Activated CD4-positive, alpha-beta T cell treated with anti-CD3 and anti-CD28 coated beads, Interleukin-2, amount 10 ng/mL, durations not matched to agents 7 days and 5 days (primary cell): ENCODE measurements around the gene CLNK. TPM values are rescaled to one million over a fixed set of nuclear protein-coding genes. Genes with fewer than 3 reads are reported as not detected.

Source experiments
- CTCF ChIA-PET: fragments of 350-600 bp; sonication (Branson Sonifier 250); formaldehyde crosslinking; loops from one replicate; lab custom pipeline; 2021; ENCODE audit warnings: antibody characterized with exemption; lab: Charles Lee
- POLR2A ChIA-PET: fragments of 350-600 bp; sonication (Branson Sonifier 250); formaldehyde crosslinking; loops from one replicate; lab custom pipeline; 2021; ENCODE audit warnings: antibody characterized with exemption; lab: Charles Lee
- DNase-seq: peaks from one replicate; pipeline ENCODE4 v3.0.0-alpha.2; 2020
- H3K27ac Mint-ChIP-seq: one replicate; pipeline ENCODE4 v1.8.0; 2021; ENCODE audit warnings: mild to moderate bottlenecking, moderate library complexity, mixed read lengths
- H3K27me3 Mint-ChIP-seq: one replicate; pipeline ENCODE4 v1.8.0; 2021; ENCODE audit warnings: mixed read lengths
- H3K36me3 Mint-ChIP-seq: one replicate; pipeline ENCODE4 v1.8.0; 2021; ENCODE audit warnings: low read depth, mixed read lengths
- H3K4me1 Mint-ChIP-seq: one replicate; pipeline ENCODE4 v1.8.0; 2021; ENCODE audit warnings: mixed read lengths
- H3K4me3 Mint-ChIP-seq: one replicate; pipeline ENCODE4 v1.8.0; 2021; ENCODE audit warnings: mild to moderate bottlenecking, moderate library complexity, mixed read lengths
- H3K9me3 Mint-ChIP-seq: one replicate; pipeline ENCODE4 v1.8.0; 2021; ENCODE audit warnings: mixed read lengths
- total RNA-seq, 2 experiments: library from RNA; stranded (reverse); gene quantifications; one replicate each; pipeline ENCODE4 v1.2.3, GENCODE V29; 2021

CLNK gene
- total RNA-seq, 2 experiments from 2014 or later = not detected

DNA sequence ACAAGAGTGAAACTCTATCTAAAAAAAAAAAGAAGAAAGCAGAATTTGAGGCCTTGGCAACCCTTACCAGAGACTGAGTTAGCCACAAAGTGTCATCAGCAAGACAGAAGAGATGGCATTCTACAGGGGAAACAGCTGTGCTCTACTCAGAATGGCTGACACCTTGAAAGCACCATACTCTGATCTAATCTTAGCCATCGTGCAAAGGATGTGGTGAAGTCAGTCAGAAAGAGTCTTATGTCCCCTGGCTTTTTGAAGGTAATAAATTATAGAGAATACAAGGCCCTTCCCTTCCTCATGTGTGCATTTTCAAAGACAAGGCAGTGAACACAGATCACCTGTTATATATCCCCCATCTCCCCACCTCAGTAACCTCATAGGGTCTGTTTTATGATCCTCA lies 13.2 kb downstream of the CLNK start:
- Mint-ChIP-seq H3K4me1 (peaks cover 43% of the 10 kb centered on the region), H3K36me3 (peaks cover 4% of the 10 kb centered on the region), H3K4me3 (no peak overlapping the region), H3K27me3 (no peaks in the 10 kb centered on the region), H3K27ac (peak overlapping the region; percentile 89), H3K9me3 (peaks cover 11% of the 10 kb centered on the region)
- DNase-seq = peak; percentile 75
- CTCF ChIA-PET = interaction anchor here (0.7 to 1.2 kb wide), 5 partner anchors 9 to 98 kb away, joined by 3 to 4 read pairs (median 3); no protein-coding TSS in a partner anchor
- POLR2A ChIA-PET = no interaction called here

DNA sequence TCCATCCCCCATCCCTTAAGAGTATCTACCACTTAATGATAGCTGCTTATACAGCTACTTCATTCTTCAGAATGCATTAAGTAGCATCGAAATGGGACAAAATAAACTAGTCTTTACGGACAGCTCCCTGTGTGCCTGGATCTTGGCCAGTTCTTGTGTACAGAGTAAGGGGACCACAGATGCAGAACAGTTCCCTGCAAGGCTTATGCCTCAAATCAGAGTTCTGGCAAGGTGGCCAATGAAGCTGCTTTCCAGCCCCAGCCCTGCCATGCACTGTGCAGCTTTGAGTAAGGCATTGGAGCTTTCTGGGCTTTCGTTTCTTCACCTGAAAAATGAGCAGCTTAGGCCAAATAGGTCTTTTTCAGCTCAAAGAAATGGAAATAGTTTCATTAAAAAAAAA lies 14.2 kb downstream of the CLNK start:
- no peak overlapping the region for H3K4me3 Mint-ChIP-seq
- peak overlapping the region; percentile 41 for H3K27ac Mint-ChIP-seq
- no peaks in the 10 kb centered on the region for H3K27me3 Mint-ChIP-seq
- H3K9me3 Mint-ChIP-seq = peaks cover 7% of the 10 kb centered on the region
- no peak for DNase-seq
- H3K4me1 Mint-ChIP-seq = peaks cover 37% of the 10 kb centered on the region
- peaks cover 4% of the 10 kb centered on the region for H3K36me3 Mint-ChIP-seq
- ChIA-PET POLR2A (no interaction called here), CTCF (interaction anchor here (1.1 to 1.2 kb wide), 2 partner anchors 26 to 63 kb away, joined by 3 read pairs; no protein-coding TSS in a partner anchor)

DNA sequence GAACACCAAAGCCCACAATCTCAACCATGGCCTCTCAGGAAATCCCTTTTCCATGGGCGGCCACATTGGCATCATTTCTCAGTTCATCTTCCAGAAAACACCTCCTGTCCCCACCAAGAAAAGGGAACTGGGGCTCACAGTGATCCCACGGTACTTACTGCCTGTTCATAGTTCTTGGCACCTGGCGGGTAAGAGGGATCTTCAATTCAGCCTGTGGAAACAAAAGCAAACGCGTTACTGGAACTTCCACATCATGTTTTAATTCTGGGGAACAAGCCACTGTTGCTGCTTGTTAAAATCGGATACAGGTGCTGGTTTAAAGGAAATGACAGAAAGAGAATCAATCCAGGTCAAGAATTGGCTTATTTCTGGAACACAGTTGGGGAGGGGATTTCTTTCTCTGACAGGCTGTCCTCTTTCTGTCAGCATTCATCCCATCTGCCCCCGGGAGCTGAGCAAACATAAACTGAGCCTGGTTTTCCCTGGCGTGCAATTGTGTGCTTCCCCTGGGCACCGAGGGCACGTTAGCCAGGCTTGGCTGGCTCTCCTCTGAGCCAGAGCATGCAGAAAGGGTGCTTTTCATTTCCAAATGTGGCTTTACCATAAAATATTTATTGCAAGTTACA lies 16.8 kb downstream of the CLNK start:
- no peak for DNase-seq
- H3K9me3 Mint-ChIP-seq = peaks cover 2% of the 10 kb centered on the region
- no peaks in the 10 kb centered on the region for H3K36me3 Mint-ChIP-seq
- no peak overlapping the region for H3K27ac Mint-ChIP-seq
- CTCF ChIA-PET = no interaction called here
- POLR2A ChIA-PET = no interaction called here
- no peak overlapping the region for H3K4me3 Mint-ChIP-seq
- peaks cover 23% of the 10 kb centered on the region for H3K4me1 Mint-ChIP-seq
- no peaks in the 10 kb centered on the region for H3K27me3 Mint-ChIP-seq

DNA sequence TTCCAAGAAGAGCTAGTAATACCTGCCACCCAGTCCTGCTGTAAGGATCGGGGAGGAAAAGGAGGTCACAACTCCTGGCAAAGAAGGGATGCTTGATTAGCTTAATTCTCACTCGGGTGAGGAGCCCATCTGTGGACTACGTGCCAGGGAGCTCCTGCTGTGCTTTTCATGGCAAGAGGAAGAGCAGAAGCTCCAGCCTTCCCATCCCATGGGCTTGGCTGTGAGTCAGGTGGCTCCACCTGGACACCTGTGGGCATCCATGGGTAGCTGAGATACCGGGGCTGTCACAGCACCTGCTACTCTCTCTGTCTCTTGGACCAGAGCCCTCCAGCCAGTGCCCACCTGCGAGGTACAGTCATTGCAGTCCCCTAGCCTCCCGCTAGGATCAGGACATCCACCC lies 18.0 kb downstream of the CLNK start:
- Mint-ChIP-seq H3K4me3 (no peak overlapping the region), H3K36me3 (no peaks in the 10 kb centered on the region), H3K9me3 (no peaks in the 10 kb centered on the region), H3K27me3 (no peaks in the 10 kb centered on the region), H3K27ac (no peak overlapping the region), H3K4me1 (peaks cover 11% of the 10 kb centered on the region)
- POLR2A ChIA-PET = no interaction called here
- DNase-seq = no peak
- CTCF ChIA-PET = no interaction called here

DNA sequence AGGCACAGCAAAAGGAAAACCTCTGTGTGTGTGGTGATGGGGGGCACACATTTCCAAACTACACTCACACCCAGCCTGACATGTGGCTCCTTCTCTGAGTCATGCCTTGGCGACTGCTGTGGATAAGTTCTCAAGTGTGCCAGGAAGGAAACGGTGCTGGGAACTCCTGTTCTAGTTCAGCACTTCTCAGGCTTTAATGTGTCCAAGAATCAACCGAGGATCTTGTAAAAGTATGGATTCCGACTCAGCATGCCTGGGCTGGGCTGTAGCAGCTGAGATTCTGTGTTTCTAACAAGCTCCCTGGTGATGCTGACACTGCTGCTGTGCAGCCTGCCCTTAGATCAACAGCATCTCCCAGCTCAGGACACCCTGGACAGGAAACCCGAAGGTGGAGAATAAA lies 20.2 kb downstream of the CLNK start:
- H3K27ac Mint-ChIP-seq = peak overlapping the region; percentile 5
- no peaks in the 10 kb centered on the region for H3K27me3 Mint-ChIP-seq
- no peaks in the 10 kb centered on the region for H3K9me3 Mint-ChIP-seq
- ChIA-PET POLR2A (interaction anchor here (0.6 kb wide), 1 partner anchor 100 kb away, joined by 4 read pairs; no protein-coding TSS in a partner anchor), CTCF (interaction anchor here (1.7 kb wide), 1 partner anchor 11 kb away, joined by 5 read pairs; no protein-coding TSS in a partner anchor)
- no peaks in the 10 kb centered on the region for H3K4me1 Mint-ChIP-seq
- no peaks in the 10 kb centered on the region for H3K36me3 Mint-ChIP-seq
- no peak for DNase-seq
- H3K4me3 Mint-ChIP-seq = no peak overlapping the region

DNA sequence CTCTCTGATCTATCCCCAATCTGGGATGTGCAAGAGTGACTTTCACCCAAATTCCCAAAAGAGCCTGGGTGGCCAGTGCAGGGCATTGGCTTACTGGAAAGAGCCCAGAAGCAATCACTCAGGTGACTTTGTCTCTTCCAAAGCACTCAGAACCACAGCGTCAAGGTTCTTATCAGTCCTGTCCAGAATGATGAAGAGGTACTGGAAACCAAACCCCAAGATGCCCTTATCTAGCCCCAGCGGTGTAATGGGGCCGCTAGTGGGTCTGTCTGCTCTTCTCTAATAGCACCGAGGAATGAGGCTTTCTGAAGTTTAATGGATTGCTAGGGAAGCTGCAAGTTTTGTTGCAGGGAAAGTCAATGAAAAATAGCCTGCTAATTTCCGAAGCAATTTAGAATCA lies 21.6 kb downstream of the CLNK start:
- Mint-ChIP-seq H3K4me1 (peaks cover 6% of the 10 kb centered on the region), H3K9me3 (no peaks in the 10 kb centered on the region), H3K4me3 (no peak overlapping the region), H3K27me3 (no peaks in the 10 kb centered on the region), H3K27ac (no peak overlapping the region), H3K36me3 (no peaks in the 10 kb centered on the region)
- CTCF ChIA-PET = interaction anchor here (1.0 kb wide), 1 partner anchor 8 kb away, joined by 3 read pairs; no protein-coding TSS in a partner anchor
- DNase-seq = no peak
- POLR2A ChIA-PET = no interaction called here

DNA sequence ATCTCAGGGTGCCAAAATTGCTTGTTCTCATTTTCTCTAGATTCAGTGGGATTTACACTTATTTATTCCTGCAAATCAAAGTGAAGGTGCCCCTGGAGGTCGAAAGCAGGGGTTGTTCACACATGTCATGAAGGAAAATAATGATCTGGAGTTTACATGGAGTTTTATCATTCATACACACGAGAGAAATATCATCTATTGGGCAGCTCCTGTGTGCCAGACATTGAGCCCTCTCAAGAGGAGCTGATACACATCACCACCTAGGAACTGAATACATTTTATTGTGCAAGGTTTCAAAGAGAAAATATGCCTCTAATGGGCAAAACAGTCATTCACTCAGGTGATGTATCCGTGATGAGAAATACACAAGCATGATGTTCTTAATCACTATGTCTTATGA lies 23.5 kb downstream of the CLNK start:
- no peaks in the 10 kb centered on the region for H3K27me3 Mint-ChIP-seq
- H3K36me3 Mint-ChIP-seq = no peaks in the 10 kb centered on the region
- H3K9me3 Mint-ChIP-seq = no peaks in the 10 kb centered on the region
- POLR2A ChIA-PET = no interaction called here
- CTCF ChIA-PET = no interaction called here
- H3K4me3 Mint-ChIP-seq = no peak overlapping the region
- peaks cover 20% of the 10 kb centered on the region for H3K4me1 Mint-ChIP-seq
- no peak overlapping the region for H3K27ac Mint-ChIP-seq
- DNase-seq = no peak

DNA sequence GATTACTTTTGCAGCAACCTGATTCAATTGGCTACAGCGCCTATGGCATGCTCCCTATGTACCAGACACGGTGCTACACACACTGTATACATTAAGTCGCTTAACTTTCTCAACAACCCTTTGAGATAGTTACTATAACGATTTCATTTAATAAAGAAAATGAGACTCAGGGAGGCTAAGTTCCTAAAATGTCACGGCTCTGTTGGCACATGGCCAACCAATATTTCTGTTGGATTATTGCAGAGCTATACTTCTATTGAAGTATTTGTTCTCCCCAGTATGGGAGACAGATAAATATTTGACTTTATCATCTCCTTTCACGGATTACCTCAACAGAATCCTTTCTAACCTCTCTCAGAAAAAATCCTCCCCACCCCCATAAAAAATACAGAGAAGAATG lies 25.3 kb downstream of the CLNK start:
- ChIA-PET POLR2A (no interaction called here), CTCF (no interaction called here)
- Mint-ChIP-seq H3K36me3 (no peaks in the 10 kb centered on the region), H3K9me3 (no peaks in the 10 kb centered on the region), H3K4me3 (no peak overlapping the region), H3K27me3 (no peaks in the 10 kb centered on the region), H3K27ac (no peak overlapping the region), H3K4me1 (peaks cover 28% of the 10 kb centered on the region)
- DNase-seq = no peak

DNA sequence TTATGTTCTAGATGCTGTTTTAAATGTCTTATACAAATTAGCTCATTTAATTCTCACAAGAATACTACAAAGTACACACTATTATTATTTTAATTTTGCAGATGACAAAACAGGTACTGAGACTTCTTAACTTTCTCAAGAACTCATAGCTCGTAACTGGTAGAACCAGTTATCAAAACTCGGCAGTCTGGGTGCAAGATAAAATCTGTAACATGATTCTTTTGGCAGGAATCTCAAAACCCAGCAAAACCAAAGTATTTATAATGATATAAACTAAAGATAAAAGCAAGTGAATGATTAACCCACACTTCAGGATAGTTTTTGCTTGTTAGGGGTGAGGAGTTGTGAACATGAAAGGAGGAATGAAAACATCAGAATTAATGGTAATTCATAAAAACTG lies 27.6 kb downstream of the CLNK start:
- Mint-ChIP-seq H3K9me3 (peaks cover 4% of the 10 kb centered on the region), H3K36me3 (no peaks in the 10 kb centered on the region), H3K4me1 (peaks cover 29% of the 10 kb centered on the region), H3K27ac (peak overlapping the region; percentile 75), H3K27me3 (peaks cover 2% of the 10 kb centered on the region), H3K4me3 (no peak overlapping the region)
- DNase-seq = no peak
- CTCF ChIA-PET = no interaction called here
- POLR2A ChIA-PET = no interaction called here

DNA sequence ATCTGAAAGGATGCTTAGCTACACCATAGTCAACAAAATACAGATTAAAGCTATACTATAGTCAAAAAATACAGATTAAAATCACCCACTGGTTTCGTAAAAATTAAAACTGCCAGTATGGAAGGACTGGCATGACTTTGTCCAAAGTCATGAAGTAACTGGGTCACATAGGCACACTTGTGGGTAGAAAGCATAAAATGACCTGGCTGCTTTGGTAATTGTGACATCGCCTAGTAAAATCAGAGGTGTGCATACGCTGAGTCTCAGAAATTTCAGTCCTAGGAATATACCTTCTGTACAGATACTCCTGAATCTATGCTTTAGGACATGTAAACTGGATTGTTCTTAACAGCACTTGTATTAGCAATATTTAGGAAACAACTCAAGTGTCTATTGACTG lies 28.1 kb downstream of the CLNK start:
- Mint-ChIP-seq H3K4me3 (no peak overlapping the region), H3K9me3 (peaks cover 4% of the 10 kb centered on the region), H3K27ac (no peak overlapping the region), H3K27me3 (peaks cover 2% of the 10 kb centered on the region), H3K4me1 (peaks cover 29% of the 10 kb centered on the region), H3K36me3 (no peaks in the 10 kb centered on the region)
- ChIA-PET POLR2A (no interaction called here), CTCF (interaction anchor here (0.6 to 1.4 kb wide), 3 partner anchors 15 to 97 kb away, joined by 5 to 6 read pairs (median 5); no protein-coding TSS in a partner anchor)
- no peak for DNase-seq

DNA sequence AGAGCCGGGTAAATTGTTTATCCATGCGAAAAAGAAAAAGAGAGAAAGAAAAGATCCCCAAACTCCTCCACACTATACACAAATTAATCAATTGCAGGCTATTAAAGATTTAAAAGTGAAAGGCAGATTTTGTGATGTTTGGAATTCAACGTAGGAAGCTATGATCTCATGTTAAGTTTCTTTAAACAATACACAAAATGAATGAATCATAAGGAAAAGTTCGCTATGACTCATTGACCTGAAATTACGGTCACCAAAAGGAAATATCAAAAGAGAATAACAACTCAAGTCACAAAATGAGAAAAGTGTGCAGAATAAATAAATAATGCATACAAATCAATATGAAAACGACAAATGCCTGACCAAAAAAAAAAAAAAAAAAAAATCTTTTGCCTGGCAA lies 28.6 kb downstream of the CLNK start:
- Mint-ChIP-seq H3K9me3 (peaks cover 4% of the 10 kb centered on the region), H3K36me3 (no peaks in the 10 kb centered on the region), H3K27ac (no peak overlapping the region), H3K27me3 (peaks cover 2% of the 10 kb centered on the region), H3K4me3 (no peak overlapping the region), H3K4me1 (peaks cover 29% of the 10 kb centered on the region)
- DNase-seq = no peak
- POLR2A ChIA-PET = no interaction called here
- CTCF ChIA-PET = interaction anchor here (0.6 to 1.4 kb wide), 4 partner anchors 15 to 133 kb away, joined by 3 to 6 read pairs (median 5); no protein-coding TSS in a partner anchor

DNA sequence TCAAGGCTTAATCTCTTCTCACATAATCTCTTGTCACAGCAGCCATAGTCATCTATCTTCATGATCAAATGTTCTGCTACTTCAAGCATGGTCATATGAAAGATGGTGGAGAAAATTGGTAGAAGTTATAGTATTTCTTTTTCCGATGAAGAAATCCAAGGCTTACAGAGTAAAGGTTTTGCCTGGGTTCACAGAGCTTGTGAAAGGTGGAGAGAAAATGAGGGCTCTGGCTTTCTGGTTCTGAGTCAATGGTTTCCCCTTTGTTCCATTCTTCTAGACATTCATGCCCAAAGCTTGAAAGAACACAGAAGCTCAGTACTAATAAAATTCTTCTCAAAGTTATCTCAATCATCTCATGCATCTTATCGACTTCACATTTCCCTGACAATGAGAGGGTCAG lies 36.1 kb downstream of the CLNK start:
- ChIA-PET POLR2A (no interaction called here), CTCF (interaction anchor here (1.3 kb wide), 1 partner anchor 9 kb away, joined by 3 read pairs; no protein-coding TSS in a partner anchor)
- DNase-seq = no peak
- no peak overlapping the region for H3K27ac Mint-ChIP-seq
- H3K4me3 Mint-ChIP-seq = no peak overlapping the region
- H3K4me1 Mint-ChIP-seq = no peaks in the 10 kb centered on the region
- H3K36me3 Mint-ChIP-seq = no peaks in the 10 kb centered on the region
- H3K9me3 Mint-ChIP-seq = peaks cover 4% of the 10 kb centered on the region
- H3K27me3 Mint-ChIP-seq = peaks cover 2% of the 10 kb centered on the region

DNA sequence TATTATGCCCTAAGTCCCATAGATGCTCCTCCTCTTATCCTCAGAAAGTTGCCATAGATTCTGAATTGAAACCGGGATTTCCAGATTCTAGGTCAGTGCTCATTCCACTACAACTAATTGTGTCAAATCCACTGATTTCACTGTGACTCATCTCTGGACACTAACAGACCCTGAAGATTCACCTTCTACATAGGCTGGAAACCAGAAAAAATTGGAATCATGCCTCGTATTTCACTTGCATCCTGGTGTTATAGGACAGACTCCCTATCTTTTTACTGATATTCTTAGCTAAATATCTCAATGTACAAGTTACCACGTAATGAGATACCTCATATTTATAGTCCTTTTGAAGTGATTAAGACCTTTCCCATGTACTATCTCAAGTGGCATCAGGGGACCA lies 36.7 kb downstream of the CLNK start:
- no peaks in the 10 kb centered on the region for H3K36me3 Mint-ChIP-seq
- no peak overlapping the region for H3K4me3 Mint-ChIP-seq
- CTCF ChIA-PET = interaction anchor here (1.3 kb wide), 1 partner anchor 10 kb away, joined by 3 read pairs; no protein-coding TSS in a partner anchor

More for the DNA sequence above, 36.7 kb downstream of the CLNK start:
- H3K4me1 Mint-ChIP-seq = no peaks in the 10 kb centered on the region
- POLR2A ChIA-PET = no interaction called here
- H3K9me3 Mint-ChIP-seq = peaks cover 2% of the 10 kb centered on the region
- H3K27me3 Mint-ChIP-seq = peaks cover 1% of the 10 kb centered on the region
- H3K27ac Mint-ChIP-seq = no peak overlapping the region
- no peak for DNase-seq
